Measurements from ENCODE around the gene CTBP2.

The CTBP2 gene

GRCh38 chr10:125020871-125021270 is 139.5 kb downstream of the CTBP2 start:
- no peak for DNase-seq

DNA sequence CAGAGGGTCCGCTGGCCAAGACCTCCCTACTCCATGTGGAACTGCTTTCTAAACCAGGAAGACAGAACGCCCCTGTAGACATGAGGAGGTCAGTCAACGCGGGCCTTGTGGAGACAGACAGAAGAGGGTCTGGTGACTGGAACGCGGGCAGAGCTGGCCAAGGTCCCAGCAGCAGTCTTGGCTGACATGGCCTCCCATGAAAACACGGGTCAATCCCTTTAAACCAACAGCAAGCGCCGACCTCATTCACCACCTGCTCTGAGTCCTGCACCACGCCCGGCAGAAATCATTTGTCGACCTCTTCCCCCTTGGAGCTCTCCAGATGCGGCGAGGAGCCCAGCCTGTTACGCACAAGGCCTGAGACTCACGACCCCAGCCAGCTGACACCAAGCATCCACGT is 140.0 kb downstream of the CTBP2 start:
- DNase-seq, result no peak

GRCh38 chr10:125018576-125019143 is 141.7 kb downstream of the CTBP2 start:
- DNase-seq, result peak; percentile 28

GRCh38 chr10:125017547-125018298 is 142.6 kb downstream of the CTBP2 start:
- DNase-seq, result no peak

- no peak for DNase-seq
Observed at GRCh38 chr10:125016611-125017202, 143.7 kb downstream of the CTBP2 start.

DNA sequence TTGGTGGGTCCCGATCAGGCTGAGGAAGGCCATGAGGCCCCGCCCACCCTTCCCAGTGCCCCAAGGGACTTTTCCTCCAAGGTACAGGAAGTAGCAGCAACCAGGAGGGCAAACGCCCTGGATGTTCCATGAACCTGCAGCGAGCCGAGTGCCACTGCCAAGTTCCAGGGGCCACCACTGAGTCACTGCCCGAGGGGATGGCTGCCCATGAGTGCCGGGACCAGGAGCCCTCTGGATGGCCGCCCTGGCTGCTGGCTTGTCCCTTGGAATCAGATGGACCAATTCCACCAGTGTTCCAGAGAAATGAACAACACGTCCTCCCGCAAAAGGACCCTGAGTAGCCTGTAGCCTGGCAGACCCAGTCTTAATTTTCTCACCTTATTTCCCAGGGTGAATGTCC is 144.2 kb downstream of the CTBP2 start:
- no peak for DNase-seq

DNA sequence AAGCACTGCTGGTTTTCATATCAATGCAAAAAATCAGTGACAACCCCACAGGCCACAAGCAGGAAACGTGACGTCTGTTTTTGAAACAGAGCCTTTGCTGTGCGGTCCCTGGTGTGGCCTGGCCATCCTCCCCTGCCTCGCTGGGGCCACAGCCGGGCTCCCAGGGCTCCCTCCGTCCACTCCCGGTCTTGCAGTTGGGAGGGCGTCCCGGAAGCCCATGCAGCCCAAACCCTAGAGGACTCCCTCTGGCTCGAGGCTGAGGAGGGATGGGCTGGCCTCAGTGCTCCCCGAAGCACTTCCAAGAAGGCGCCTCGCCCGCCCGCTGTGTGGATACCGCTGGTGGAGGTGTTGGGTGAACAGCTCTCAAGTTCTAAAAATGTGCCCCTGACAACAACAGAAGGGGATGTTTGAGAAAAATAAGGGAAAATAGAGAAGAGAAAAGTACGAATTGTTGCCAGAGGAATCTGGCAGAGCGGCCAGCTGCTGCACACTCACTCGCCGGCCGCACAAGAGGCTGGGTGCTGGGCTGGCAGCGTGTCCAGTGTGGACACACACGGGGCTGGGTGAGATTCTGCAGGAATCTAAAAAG is 144.9 kb downstream of the CTBP2 start:
- peak; percentile 80 for DNase-seq

DNA sequence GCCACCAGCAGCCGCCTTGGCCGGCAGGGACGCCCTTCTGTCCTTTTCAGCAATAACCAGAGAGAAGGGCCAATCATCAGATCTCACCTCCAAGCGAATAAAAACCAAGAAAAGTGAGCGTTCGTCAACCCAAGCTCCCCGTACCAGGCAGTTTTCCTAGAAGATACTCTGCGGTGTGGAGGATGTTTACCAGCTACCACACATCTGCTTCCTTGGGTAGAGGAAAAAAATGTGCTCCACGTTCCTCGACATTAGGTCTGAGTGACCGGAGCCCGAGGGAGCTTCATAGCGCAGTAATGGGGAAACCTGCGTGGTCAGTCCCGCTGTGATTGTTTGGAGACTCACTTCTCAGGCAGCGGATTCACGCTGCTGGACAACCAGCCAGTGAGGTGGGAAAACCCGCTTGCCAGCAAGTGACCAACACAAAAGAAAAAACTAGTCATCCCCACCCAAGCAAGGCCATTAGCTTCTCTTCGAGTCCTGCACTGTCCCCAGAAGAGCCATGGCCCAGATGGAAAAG is 145.5 kb downstream of the CTBP2 start:
- no peak for DNase-seq

- DNase-seq, result peak; percentile 23
Observed at GRCh38 chr10:125014086-125014830, 146.1 kb downstream of the CTBP2 start.

- DNase-seq, result no peak
Observed at GRCh38 chr10:125013529-125013872, 146.9 kb downstream of the CTBP2 start.

GRCh38 chr10:125012851-125013528 is 147.4 kb downstream of the CTBP2 start:
- DNase-seq, result no peak

GRCh38 chr10:125011926-125012705 is 148.2 kb downstream of the CTBP2 start:
- no peak for DNase-seq

GRCh38 chr10:125011171-125011925 is 149.0 kb downstream of the CTBP2 start:
- no peak for DNase-seq

GRCh38 chr10:125010362-125010761 is 150.0 kb downstream of the CTBP2 start:
- peak; percentile 20 for DNase-seq

- no peak for DNase-seq
Observed at GRCh38 chr10:125009661-125010161, 150.7 kb downstream of the CTBP2 start.

DNA sequence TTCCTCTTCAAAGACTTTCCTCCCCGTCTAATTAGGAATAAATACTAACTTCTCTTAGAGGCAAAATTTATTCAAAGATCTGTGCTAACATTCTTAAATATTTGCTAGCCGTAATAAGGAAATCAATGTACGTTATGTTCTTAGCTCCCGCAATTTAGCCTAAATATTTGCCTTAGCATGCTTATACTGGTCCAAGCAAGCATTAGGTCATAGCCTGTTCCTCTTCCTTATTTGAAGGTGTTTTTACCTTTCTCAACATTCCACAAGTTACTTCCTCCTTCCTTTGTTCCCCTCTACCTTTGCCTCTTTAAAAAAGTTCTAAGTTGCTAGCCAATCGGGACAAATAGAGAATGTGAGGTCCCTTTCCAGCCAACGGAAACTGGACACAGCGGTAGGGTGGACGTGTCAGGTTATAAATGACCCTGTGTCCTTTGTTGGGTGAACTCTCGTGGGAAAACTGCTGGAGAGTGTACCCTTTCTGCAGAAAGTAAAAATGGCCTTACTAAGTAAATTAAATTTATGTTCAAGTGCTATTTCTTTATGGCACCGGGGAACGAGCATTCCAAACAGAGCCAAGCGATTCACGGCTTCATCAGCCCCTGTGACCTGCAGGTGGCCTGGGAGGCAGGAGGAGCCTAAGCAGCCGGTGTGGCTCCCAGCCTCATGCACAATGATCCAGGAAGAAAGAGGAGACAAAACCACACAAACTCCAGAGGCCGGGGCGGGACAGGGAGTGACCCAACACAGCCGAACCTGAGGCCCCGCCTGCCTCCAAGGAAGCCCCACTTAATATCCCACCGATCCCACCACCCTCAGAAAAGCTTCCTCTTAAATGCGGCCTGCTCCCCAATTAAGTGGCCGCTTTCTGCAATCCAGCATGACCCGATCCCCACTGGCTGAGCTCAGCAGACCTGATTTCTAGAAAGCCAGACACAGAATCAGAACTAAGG is 151.4 kb downstream of the CTBP2 start:
- no peak for DNase-seq

DNA sequence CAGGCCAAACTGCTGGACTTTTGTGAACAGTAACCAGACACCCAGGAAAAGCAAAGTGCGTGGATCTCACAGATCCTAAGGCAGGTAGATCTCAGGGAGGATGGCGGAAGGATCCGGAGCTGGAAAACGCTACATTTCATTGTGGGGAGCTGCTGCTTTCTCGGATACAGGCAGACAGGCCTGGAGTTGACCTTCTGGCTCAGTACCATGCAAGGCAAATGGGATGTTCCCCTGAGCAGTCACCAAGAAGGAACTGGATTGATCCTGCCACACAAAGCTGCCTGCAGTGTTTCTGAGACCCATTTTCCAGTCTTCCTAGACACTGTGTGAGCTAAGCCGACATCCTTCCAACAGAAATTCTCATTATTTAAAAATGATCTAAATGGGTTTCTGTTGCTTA is 152.9 kb downstream of the CTBP2 start:
- DNase-seq, result no peak

GRCh38 chr10:125006921-125007426 is 153.4 kb downstream of the CTBP2 start:
- DNase-seq, result no peak

DNA sequence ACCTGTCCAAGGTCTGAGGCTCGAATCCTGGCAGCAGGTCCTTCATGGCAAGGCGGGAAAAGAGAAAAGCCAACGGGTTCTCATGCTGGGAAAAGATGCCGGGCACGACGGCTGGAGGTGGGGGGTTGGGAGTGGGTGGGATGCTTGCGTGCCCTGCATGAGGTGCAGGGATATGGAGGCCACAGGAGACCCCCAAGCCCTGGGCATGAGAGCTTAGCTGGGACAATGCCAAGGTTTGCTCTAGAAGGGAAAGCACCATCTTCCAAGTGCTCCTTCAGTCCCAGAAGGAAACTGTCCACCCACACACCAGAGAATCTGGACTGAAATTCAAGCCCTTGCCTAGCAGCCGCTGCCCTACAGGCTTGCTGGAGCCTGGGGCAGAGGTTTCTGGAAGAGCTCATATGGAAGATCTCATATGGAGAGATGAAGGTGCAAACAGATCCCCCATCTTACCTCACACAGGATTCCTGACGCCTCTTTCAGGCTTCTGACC is 154.1 kb downstream of the CTBP2 start:
- DNase-seq, result no peak

Measured in hematopoietic multipotent progenitor cell treated with erythropoietin and hydrocortisone succinate and interleukin-3 and kit ligand, for 4 days (in vitro differentiated cells).